ENCODE measurements around the gene METTL5. TPM values are rescaled to one million over a fixed set of nuclear protein-coding genes. Genes with fewer than 3 reads are reported as not detected.
"Not testable (repeated sequence)": the region's sequence is repeated elsewhere in the genome, so short reads cannot be mapped to it uniquely, and the experiment has no call there.

Gene METTL5
- polyA plus RNA-seq, 1 donor = 48.5 TPM

DNA sequence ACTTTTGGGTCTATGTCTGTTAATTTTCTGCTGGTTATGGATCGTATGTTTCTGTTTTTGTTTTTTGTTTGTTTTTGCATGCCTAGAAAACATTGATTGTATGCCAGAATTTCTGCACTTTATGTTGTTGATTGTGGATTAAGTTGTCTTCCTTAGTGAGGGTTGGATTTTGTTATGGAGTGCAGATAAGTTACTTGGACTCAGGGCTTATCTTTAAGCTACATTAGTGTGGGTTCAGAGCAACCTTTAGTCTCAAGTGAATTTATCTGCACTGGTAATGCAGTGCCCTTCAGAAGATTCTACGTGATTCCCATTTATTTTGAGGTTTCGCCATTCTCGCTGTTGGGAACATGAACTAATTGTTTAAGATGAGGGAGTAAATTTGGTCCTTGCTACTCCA lies 35.4 kb upstream of the METTL5 start:
- peaks cover 7% of the 10 kb centered on the region for H3K9me3 ChIP-seq (ENCODE audit: control insufficient read depth, low read depth, low read length)
- H3K4me3 ChIP-seq (ENCODE audit: low read length) = no peak overlapping the region
- no peak overlapping the region for H3K27ac ChIP-seq (ENCODE audit: low read length)
- H3K4me1 ChIP-seq (ENCODE audit: control insufficient read depth, insufficient read depth, low read length) = no peaks in the 10 kb centered on the region
- H3K27me3 ChIP-seq (ENCODE audit: control insufficient read depth, insufficient read depth, low read length) = no peaks in the 10 kb centered on the region
- H3K36me3 ChIP-seq (ENCODE audit: control insufficient read depth, insufficient read depth, low read length) = no peaks in the 10 kb centered on the region
- no peak for DNase-seq
- no CpG with 5 or more reads among the region's 4 CpGs for WGBS (ENCODE audit: insufficient coverage, low lambda C conversion rate)

DNA sequence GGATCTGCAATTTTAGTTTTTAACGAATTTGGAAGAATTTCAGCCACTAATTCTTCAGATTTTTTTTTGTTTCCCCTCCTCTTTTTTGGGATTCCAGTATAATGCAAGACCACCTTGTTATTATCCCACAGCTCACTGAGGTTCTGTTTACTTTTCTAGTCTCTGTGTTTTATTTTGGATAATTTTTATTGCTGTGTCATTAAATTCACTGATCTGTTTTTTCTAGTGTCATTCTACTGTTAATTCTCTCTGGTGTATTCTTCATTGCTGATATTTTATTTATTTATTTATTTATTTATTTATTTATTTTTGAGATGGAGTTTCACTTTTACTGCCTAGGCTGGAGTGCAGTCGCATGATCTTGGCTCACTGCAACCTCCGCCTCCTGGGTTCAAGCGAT lies 34.7 kb upstream of the METTL5 start:
- H3K9me3 ChIP-seq (ENCODE audit: control insufficient read depth, low read depth, low read length) = peaks cover 7% of the 10 kb centered on the region
- no peaks in the 10 kb centered on the region for H3K4me1 ChIP-seq (ENCODE audit: control insufficient read depth, insufficient read depth, low read length)
- H3K27me3 ChIP-seq (ENCODE audit: control insufficient read depth, insufficient read depth, low read length) = no peaks in the 10 kb centered on the region
- no peak overlapping the region for H3K27ac ChIP-seq (ENCODE audit: low read length)
- no peaks in the 10 kb centered on the region for H3K36me3 ChIP-seq (ENCODE audit: control insufficient read depth, insufficient read depth, low read length)
- WGBS (ENCODE audit: insufficient coverage, low lambda C conversion rate) = 100% methylated on average over 3 of the region's 4 CpGs
- H3K4me3 ChIP-seq (ENCODE audit: low read length) = no peak overlapping the region
- no peak for DNase-seq

DNA sequence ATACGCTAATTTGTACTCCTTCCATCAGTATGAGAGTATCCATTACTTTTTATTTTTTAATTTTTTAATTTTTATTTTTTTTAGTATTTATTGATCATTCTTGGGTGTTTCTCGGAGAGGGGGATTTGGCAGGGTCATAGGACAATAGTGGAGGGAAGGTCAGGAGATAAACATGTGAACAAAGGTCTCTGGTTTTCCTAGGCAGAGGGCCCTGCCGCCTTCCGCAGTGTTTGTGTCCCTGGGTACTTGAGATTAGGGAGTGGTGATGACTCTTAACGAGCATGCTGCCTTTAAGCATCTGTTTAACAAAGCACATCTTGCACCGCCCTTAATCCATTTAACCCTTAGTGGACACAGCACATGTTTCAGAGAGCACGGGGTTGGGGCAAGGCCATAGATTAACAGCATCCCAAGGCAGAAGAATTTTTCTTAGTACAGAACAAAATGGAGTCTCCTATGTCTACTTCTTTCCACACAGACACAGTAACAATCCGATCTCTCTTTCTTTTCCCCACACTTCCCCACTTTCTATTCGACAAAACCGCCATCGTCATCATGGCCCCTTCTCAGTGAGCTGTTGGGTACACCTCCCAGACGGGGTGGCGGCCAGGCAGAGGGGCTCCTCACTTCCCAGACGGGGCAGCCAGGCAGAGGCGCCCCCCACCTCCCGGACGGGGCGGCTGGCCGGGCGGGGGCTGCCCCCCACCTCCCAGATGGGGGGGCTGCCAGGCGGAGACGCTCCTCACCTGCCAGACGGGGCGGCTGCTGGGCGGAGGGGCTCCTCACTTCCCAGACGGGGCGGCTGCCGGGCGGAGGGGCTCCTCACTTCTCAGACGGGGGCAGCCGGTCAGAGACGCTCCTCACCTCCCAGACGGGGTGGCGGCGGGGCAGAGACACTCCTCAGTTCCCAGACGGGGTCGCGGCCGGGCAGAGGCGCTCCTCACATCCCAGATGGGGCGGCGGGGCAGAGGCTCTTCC lies 30.9 kb upstream of the METTL5 start:
- WGBS (ENCODE audit: insufficient coverage, low lambda C conversion rate) = 100% methylated on average over 1 of the region's 42 CpGs
- H3K9me3 ChIP-seq (ENCODE audit: control insufficient read depth, low read depth, low read length) = not testable (repeated sequence)

DNA sequence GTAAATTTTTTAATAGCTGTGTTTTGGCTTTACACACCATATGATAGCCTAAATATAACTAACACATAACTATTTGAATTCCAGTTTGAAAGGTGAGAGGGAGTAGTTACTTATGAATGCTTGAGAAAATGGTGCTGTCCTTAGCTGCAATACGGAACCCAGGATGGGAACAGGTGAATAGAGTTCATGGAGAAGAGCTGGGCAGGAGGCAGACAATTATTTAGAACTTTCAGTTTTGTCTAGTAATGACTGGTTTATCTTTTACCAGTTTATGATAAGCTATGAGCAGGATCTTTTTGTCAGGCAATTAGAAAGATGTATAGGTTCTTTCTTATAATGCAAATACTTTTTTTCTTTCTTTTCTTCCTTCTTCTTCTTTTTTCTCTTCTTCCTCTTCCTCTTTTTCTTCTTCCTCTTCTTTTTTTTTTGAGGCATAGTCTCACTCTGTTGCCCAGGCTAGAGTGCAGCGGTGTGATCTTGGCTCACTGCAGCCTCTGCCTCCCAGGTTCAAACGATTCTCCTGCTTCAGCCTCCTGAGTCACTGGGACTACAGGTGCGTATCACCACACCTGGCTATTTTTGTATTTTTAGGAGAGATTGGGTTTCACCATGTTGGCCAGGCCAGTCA lies 28.4 kb upstream of the METTL5 start:
- no peak overlapping the region for H3K27ac ChIP-seq (ENCODE audit: low read length)
- DNase-seq = no peak
- H3K4me3 ChIP-seq (ENCODE audit: low read length) = no peak overlapping the region
- no peaks in the 10 kb centered on the region for H3K27me3 ChIP-seq (ENCODE audit: control insufficient read depth, insufficient read depth, low read length)
- peaks cover 7% of the 10 kb centered on the region for H3K9me3 ChIP-seq (ENCODE audit: control insufficient read depth, low read depth, low read length)
- 100% methylated on average over 1 of the region's 4 CpGs for WGBS (ENCODE audit: insufficient coverage, low lambda C conversion rate)
- H3K36me3 ChIP-seq (ENCODE audit: control insufficient read depth, insufficient read depth, low read length) = no peaks in the 10 kb centered on the region
- H3K4me1 ChIP-seq (ENCODE audit: control insufficient read depth, insufficient read depth, low read length) = no peaks in the 10 kb centered on the region

More for the DNA sequence above, 30.9 kb upstream of the METTL5 start:
- H3K27ac ChIP-seq (ENCODE audit: low read length); H3K36me3 ChIP-seq (ENCODE audit: control insufficient read depth, insufficient read depth, low read length); H3K27me3 ChIP-seq (ENCODE audit: control insufficient read depth, insufficient read depth, low read length); H3K4me3 ChIP-seq (ENCODE audit: low read length); H3K4me1 ChIP-seq (ENCODE audit: control insufficient read depth, insufficient read depth, low read length); DNase-seq: not testable (repeated sequence)

DNA sequence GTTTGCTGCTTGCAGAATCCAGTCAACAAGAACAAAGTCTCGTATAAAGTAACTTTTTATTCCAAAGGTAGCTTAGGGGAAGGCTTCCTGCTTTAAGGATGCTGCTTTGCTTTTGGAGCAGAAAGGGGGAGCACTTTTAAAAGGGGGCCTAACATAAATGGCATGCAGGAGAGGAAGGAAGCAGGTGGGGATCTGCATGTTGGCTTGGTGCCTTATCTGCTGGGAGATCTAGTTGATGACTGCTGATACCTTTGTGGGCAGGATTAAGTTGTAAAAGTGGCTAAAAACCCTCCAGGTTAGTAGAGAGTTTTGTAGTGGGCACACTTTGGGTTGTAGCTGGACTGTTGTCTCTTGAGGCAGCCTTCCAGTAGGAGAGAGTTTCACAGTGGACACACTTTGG lies 25.0 kb upstream of the METTL5 start:
- no peak overlapping the region for H3K4me3 ChIP-seq (ENCODE audit: low read length)
- no peaks in the 10 kb centered on the region for H3K27me3 ChIP-seq (ENCODE audit: control insufficient read depth, insufficient read depth, low read length)
- DNase-seq = no peak
- H3K9me3 ChIP-seq (ENCODE audit: control insufficient read depth, low read depth, low read length) = no peaks in the 10 kb centered on the region
- no peaks in the 10 kb centered on the region for H3K36me3 ChIP-seq (ENCODE audit: control insufficient read depth, insufficient read depth, low read length)
- no peak overlapping the region for H3K27ac ChIP-seq (ENCODE audit: low read length)
- no CpG with 5 or more reads among the region's 1 CpG for WGBS (ENCODE audit: insufficient coverage, low lambda C conversion rate)
- H3K4me1 ChIP-seq (ENCODE audit: control insufficient read depth, insufficient read depth, low read length) = no peaks in the 10 kb centered on the region

DNA sequence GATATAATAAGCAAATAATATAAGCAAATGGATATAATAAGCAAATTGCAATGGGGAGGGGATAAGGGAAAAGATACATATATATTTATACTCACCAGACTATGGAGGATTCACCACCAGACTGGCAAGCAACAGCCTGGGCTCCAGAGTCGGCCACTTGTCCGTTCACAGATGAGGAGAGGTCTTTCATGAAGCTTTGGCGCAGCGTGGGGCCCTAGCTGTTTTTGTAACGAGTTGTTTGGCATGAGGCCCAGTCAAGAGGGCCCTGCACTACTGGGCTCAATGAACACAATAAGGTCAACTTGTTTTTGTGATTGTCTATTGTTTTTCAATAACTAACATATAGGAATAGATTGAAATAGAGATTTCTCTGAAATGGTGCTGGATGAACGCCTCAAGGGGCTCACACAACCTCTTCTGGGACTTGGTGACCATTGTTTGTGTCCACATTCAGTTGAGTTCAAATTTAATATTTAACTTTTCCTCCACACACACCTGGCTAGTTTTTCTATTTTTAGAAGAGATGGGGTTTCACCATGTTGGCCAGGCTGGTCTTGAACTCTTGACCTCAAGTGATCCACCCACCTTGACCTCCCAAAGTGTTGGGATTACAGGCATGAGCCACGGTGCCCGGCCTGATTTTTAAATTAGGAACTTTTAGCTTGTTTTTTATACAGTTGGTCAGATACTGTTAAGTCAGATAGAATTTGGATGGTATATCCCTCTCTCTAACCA lies 24.4 kb upstream of the METTL5 start:
- not testable (repeated sequence) for DNase-seq; H3K9me3 ChIP-seq (ENCODE audit: control insufficient read depth, low read depth, low read length); H3K36me3 ChIP-seq (ENCODE audit: control insufficient read depth, insufficient read depth, low read length); H3K4me1 ChIP-seq (ENCODE audit: control insufficient read depth, insufficient read depth, low read length); H3K27me3 ChIP-seq (ENCODE audit: control insufficient read depth, insufficient read depth, low read length); H3K27ac ChIP-seq (ENCODE audit: low read length); H3K4me3 ChIP-seq (ENCODE audit: low read length)
- WGBS (ENCODE audit: insufficient coverage, low lambda C conversion rate) = 100% methylated on average over 1 of the region's 8 CpGs

DNA sequence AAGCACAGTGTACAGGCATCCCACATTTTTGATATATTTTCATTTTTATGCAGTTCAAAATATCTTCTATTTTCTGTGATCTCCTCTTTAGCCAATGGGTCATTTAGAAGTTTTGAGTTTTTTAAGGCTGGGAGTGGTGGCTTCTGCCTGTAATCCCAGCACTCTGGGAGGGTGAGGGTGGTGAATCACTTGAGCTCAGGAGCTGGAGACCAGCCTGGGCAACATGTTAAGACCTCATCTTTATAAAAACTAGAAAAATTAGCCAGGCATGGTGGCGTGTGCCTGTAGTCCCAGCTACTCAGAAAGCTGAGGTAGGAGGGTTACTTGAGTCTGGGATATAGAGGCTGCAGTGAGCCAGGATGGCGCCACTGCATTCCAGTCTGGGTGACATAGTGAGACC lies 20.3 kb upstream of the METTL5 start:
- H3K9me3 ChIP-seq (ENCODE audit: control insufficient read depth, low read depth, low read length) = peaks cover 2% of the 10 kb centered on the region
- H3K36me3 ChIP-seq (ENCODE audit: control insufficient read depth, insufficient read depth, low read length) = peaks cover 2% of the 10 kb centered on the region
- H3K27me3 ChIP-seq (ENCODE audit: control insufficient read depth, insufficient read depth, low read length) = no peaks in the 10 kb centered on the region
- WGBS (ENCODE audit: insufficient coverage, low lambda C conversion rate) = 100% methylated on average over 1 of the region's 2 CpGs
- DNase-seq = no peak
- no peak overlapping the region for H3K4me3 ChIP-seq (ENCODE audit: low read length)
- H3K27ac ChIP-seq (ENCODE audit: low read length) = no peak overlapping the region
- peaks cover 4% of the 10 kb centered on the region for H3K4me1 ChIP-seq (ENCODE audit: control insufficient read depth, insufficient read depth, low read length)

DNA sequence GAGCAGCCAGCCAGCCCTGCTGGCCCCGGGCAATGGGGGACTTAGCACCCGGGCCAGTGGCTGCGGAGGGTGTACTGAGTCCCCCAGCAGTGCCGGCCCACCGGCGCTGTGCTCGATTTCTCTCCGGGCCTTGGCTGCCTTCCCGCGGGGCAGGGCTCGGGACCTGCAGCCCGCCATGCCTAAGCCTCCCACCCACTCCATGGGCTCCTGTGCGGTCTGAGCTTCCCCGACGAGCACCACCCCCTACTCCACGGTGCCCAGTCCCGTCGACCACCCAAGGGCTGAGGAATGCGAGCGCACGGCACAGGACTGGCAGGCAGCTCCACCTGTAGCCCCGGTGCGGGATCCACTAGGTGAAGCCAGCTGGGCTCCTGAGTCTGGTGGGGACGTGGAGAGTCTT lies 16.9 kb upstream of the METTL5 start:
- H3K36me3 ChIP-seq (ENCODE audit: control insufficient read depth, insufficient read depth, low read length); H3K27me3 ChIP-seq (ENCODE audit: control insufficient read depth, insufficient read depth, low read length); H3K27ac ChIP-seq (ENCODE audit: low read length); H3K4me3 ChIP-seq (ENCODE audit: low read length); DNase-seq; H3K4me1 ChIP-seq (ENCODE audit: control insufficient read depth, insufficient read depth, low read length); H3K9me3 ChIP-seq (ENCODE audit: control insufficient read depth, low read depth, low read length): not testable (repeated sequence)
- no CpG with 5 or more reads among the region's 24 CpGs for WGBS (ENCODE audit: insufficient coverage, low lambda C conversion rate)

DNA sequence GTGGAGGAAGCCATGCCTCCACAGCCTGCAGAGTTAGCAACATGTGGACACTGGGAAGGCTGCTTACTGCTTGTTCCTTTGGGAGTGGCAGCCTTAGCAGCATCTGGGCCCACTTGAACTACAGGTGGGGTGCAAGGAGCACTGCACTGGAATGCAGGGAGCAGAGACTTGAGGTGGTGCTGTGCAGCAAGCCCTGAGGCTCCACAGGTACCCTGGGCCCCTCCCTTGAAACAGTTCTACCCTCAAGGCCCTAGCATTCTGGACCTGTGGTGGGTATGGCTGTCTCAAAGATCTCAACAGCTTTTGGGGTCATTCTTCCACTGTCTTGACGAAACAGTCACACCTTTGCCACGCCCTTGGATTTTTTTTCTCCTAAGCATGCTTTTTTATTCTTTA lies 16.0 kb upstream of the METTL5 start:
- H3K27me3 ChIP-seq (ENCODE audit: control insufficient read depth, insufficient read depth, low read length) = no peaks in the 10 kb centered on the region
- no peak overlapping the region for H3K27ac ChIP-seq (ENCODE audit: low read length)
- peaks cover 4% of the 10 kb centered on the region for H3K4me1 ChIP-seq (ENCODE audit: control insufficient read depth, insufficient read depth, low read length)
- DNase-seq = peak in 1 of 2 donors; percentile 3
- H3K36me3 ChIP-seq (ENCODE audit: control insufficient read depth, insufficient read depth, low read length) = peaks cover 2% of the 10 kb centered on the region
- WGBS (ENCODE audit: insufficient coverage, low lambda C conversion rate) = 20% methylated on average over 1 of the region's 2 CpGs
- H3K4me3 ChIP-seq (ENCODE audit: low read length) = no peak overlapping the region
- peaks cover 2% of the 10 kb centered on the region for H3K9me3 ChIP-seq (ENCODE audit: control insufficient read depth, low read depth, low read length)

DNA sequence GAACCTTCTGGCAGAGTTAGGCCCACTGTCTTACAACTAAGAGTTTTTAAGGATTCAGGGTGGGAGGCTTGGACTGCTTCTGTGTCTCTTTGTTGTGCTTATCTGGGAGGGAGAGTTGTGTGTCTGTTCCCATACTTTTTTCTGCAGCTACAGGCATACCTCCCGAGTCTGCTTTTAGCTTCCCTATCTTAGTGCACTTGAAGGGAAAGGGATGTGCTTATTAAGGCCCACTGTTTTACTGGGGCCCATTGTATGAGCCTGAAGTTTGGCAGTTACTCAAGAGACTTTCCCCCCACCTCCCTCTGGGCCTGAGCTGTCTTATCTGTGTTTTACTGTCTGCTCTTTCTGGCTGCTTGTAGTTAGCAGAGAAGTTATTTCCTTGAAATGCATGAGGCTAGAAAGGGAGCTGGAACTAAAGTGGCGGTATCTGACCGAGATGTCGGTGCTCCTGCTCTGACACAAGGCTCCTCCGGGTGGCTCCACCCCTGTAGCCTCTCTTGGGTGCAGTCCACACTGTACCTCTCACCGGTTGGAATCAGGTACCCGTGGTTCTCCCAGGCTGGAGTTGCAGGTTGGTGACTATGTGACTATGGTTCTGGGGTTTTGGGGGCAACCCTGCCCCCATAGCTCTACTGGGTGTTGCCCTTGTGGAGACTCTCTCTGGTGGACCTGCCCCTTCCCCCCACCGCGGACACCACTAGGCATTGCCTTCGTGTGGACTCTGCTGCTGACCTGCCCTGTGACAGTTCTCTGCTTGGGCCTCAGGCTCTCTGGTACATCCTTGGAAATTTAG lies 15.4 kb upstream of the METTL5 start:
- H3K36me3 ChIP-seq (ENCODE audit: control insufficient read depth, insufficient read depth, low read length) = peaks cover 2% of the 10 kb centered on the region
- H3K9me3 ChIP-seq (ENCODE audit: control insufficient read depth, low read depth, low read length) = peaks cover 2% of the 10 kb centered on the region
- H3K4me1 ChIP-seq (ENCODE audit: control insufficient read depth, insufficient read depth, low read length) = peaks cover 4% of the 10 kb centered on the region
- no peaks in the 10 kb centered on the region for H3K27me3 ChIP-seq (ENCODE audit: control insufficient read depth, insufficient read depth, low read length)
- H3K27ac ChIP-seq (ENCODE audit: low read length) = no peak overlapping the region
- peak in 1 of 2 donors; percentile 11 for DNase-seq
- H3K4me3 ChIP-seq (ENCODE audit: low read length) = no peak overlapping the region
- WGBS (ENCODE audit: insufficient coverage, low lambda C conversion rate) = no CpG with 5 or more reads among the region's 10 CpGs

Data from large intestine (tissue), 3 donors.